Psoas muscle (tissue), 8 donors: ENCODE measurements around the gene GAD2. TPM values are rescaled to one million over a fixed set of nuclear protein-coding genes. Genes with fewer than 3 reads are reported as not detected.
"Not testable (repeated sequence)": the region's sequence is repeated elsewhere in the genome, so short reads cannot be mapped to it uniquely, and the experiment has no call there.

Source experiments
- ATAC-seq, 4 donors: fragments of 200-7000 bp; cut with Tn5 transposase; one replicate each; pipeline ENCODE4 v1.9.1; 2020; ENCODE audit warnings: moderate library complexity in 3 of 4, mild to moderate bottlenecking in 2 of 4
- DNase-seq, 2 donors: peaks; one replicate each; pipeline ENCODE4 v3.0.0-alpha.2; 2020
- H3K27ac ChIP-seq: fragments of 200-600 bp; one replicate; pipeline ENCODE4 v1.8.0; 2022
- H3K27me3 ChIP-seq, 3 donors: fragments of 200-600 bp in 1 of 3; one replicate each; pipeline versions ENCODE4 v1.6.1 to v1.8.0; 2013 to 2022; ENCODE audit warnings: low read length in 2 of 3, mild to moderate bottlenecking in 2 of 3, moderate library complexity in 1 of 3; ENCODE audit not compliant: insufficient read depth in 3 of 3
- H3K36me3 ChIP-seq, 2 donors: fragments of 200-600 bp in 1 of 2; one replicate each; pipeline versions ENCODE4 v1.6.1 to v1.8.0; 2013 to 2022; ENCODE audit warnings: low read depth in 1 of 2, mild to moderate bottlenecking in 1 of 2, moderate library complexity in 1 of 2; ENCODE audit not compliant: insufficient read depth in 1 of 2
- H3K4me1 ChIP-seq: fragments of 200-600 bp; one replicate; pipeline ENCODE4 v1.8.0; 2022
- H3K4me3 ChIP-seq: fragments of 200-600 bp; one replicate; pipeline ENCODE4 v1.8.0; 2022; ENCODE audit warnings: mild to moderate bottlenecking
- H3K9me3 ChIP-seq: fragments of 200-600 bp; one replicate; pipeline ENCODE4 v1.8.0; 2022
- WGBS, 3 donors: extraction: QIAGEN DNeasy Blood & Tissue Kit; methylation state at CpG; one replicate each; pipeline versions ENCODE4 v1.1.6 to v1.1.7; 2013; 5-methylcytosine and 5-hydroxymethylcytosine counted together
- intact Hi-C, 2 donors: fragments of 100-400 bp; cut with DNase I; formaldehyde crosslinking; loops; one replicate each; pipeline versions ENCODE4 v1.11.0 to v1.14.2; 2022
- polyA plus RNA-seq, 3 donors: library from polyadenylated mRNA; stranded (reverse); fragments of 200-250 nt; gene quantifications; one replicate each; pipeline ENCODE4 v1.2.3, GENCODE V29; 2013
- total RNA-seq, 4 donors: library from RNA; stranded (reverse); fragmentation: NEBNext Ultra II Directional in 2 of 4; extraction: Animal tissue kit (Norgen Biotek cat#: 25700) in 2 of 4; gene quantifications; one replicate each; pipeline versions ENCODE4 v1.2.1 to v1.2.4, GENCODE V29; 2021 to 2023
- TF ChIP-seq, protein P1 (sequence below): fragments of 200-600 bp; IDR thresholded peaks from one replicate; pipeline ENCODE4 v1.8.0; 2022; ENCODE audit warnings: antibody characterized with exemption
- donor health status: healthy with polysubstance abuse.
- donor health status: DM: no; HTN: no; CAD: no; lungs with moderate emphysema.
- donor health status: Bipolar disorder and iron deficiency.
- donor health status: healthy.
- donor health status: DM: yes; HTN: yes; CAD: no.
- donor health status: DM: no; HTN: no; CAD: no.
- donor health status: DM: no; HTN: no; CAD: no.
- donor health status: DM: yes; HTN: yes; CAD: no.

Gene GAD2
- total and polyA plus RNA-seq, 7 donors, result 0.01 TPM; not detected in 6

DNA sequence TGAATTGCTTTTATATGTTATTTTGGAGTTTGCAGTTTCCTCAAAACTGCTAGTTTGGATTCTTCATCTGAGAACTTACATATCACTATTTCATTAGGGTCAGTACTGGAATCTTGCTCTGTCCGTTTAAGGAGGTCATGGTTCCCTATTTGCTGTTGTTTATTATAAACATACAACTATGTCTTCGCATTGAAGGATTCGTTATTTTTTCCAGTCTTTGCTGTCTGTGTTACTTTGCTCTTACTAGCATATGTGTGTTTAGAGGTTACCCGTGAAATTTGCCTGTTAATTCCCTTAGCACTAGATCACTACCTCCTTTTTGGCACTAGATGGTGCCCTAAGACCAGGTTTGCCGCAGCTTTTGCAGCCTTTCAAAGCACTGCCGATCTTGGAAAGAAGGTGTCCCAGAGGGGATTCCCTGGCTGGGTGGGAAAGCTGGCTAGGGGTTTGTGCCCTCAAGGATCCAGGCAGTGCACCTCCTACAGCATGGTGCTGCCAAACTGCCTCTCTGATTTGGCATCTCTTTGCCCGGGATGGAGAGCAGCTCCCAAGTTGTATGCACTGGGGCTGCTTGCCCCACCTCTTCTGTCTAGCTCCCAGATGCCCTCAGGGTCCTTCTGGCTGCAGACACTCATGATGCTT lies 118.5 kb downstream of the GAD2 start:
- no peaks in the 10 kb centered on the region for H3K4me1 ChIP-seq
- H3K4me3 ChIP-seq, result no peak overlapping the region
- no peak for ATAC-seq
- H3K27me3 ChIP-seq, result no peaks in the 10 kb centered on the region
- H3K27ac ChIP-seq, result no peak overlapping the region
- no peaks in the 10 kb centered on the region for H3K36me3 ChIP-seq
- DNase-seq, result no peak
- H3K9me3 ChIP-seq, result no peaks in the 10 kb centered on the region
- WGBS, 3 donors, result 12 to 15% (median 13%) methylated on average over 7 of the region's 7 CpGs
- TF ChIP-seq, protein P1, sequence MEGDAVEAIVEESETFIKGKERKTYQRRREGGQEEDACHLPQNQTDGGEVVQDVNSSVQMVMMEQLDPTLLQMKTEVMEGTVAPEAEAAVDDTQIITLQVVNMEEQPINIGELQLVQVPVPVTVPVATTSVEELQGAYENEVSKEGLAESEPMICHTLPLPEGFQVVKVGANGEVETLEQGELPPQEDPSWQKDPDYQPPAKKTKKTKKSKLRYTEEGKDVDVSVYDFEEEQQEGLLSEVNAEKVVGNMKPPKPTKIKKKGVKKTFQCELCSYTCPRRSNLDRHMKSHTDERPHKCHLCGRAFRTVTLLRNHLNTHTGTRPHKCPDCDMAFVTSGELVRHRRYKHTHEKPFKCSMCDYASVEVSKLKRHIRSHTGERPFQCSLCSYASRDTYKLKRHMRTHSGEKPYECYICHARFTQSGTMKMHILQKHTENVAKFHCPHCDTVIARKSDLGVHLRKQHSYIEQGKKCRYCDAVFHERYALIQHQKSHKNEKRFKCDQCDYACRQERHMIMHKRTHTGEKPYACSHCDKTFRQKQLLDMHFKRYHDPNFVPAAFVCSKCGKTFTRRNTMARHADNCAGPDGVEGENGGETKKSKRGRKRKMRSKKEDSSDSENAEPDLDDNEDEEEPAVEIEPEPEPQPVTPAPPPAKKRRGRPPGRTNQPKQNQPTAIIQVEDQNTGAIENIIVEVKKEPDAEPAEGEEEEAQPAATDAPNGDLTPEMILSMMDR, result peak; percentile 27
- intact Hi-C loops, result no loop called here

DNA sequence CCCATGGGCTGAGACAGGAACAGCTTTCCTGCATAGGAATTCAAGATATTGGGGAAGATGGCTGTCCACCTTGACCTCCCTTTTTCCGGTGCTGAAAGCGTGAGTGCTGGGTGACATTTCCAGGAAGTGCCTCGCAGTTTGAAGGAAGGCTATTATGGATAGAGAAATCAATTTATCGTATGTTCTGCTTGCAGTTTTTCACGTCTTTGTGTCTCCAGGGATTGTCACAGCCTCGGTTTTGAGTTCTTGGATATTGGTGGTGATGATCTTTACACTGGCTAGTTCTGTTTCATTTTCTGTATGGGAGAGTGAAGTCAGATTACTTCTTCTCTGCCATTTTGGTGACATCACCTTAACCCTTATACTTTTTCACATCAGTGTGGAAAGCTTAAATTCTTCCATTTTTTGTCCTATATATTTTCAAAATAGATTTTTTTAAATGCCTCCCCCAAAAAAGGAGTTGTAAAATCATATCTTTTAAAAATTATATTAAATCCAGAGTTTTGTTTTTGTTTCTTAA lies 119.1 kb downstream of the GAD2 start:
- Histone ChIP-seq H3K27me3 (no peaks in the 10 kb centered on the region), H3K27ac (no peak overlapping the region), H3K4me3 (no peak overlapping the region), H3K9me3 (no peaks in the 10 kb centered on the region), H3K4me1 (no peaks in the 10 kb centered on the region), H3K36me3 (no peaks in the 10 kb centered on the region)
- intact Hi-C loops, result no loop called here
- DNase-seq (no peak), ATAC-seq (no peak)
- WGBS, 3 donors, result 67 to 70% (median 69%) methylated on average over 6 of the region's 6 CpGs
- TF ChIP-seq, protein P1, result no peak

DNA sequence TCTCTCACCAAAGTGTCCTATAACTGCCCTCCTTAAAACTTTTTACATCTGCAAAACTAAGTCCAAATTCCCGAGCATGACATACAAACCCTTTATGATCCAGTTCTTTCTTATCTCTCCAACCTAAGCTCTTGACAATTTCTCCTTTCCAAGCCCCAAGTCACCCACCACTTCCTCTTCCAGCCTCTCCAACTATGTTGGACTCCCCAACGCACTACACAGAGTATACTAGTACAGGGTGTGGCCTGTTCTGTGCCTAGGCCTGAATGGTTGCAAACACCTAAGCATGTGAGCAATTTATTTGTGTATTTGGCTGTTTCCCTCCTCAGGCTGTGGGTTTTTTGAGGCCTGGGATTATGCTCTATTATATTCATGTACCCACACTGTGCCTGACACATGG lies 120.4 kb downstream of the GAD2 start:
- Histone ChIP-seq H3K9me3 (no peaks in the 10 kb centered on the region), H3K27me3 (no peaks in the 10 kb centered on the region), H3K36me3 (no peaks in the 10 kb centered on the region), H3K4me3 (no peak overlapping the region), H3K27ac (no peak overlapping the region), H3K4me1 (no peaks in the 10 kb centered on the region)
- no peak for ATAC-seq
- 68 to 75% (median 73%) methylated on average over 2 of the region's 2 CpGs for WGBS, 3 donors
- intact Hi-C loops, result no loop called here
- TF ChIP-seq, protein P1, result no peak
- no peak for DNase-seq

DNA sequence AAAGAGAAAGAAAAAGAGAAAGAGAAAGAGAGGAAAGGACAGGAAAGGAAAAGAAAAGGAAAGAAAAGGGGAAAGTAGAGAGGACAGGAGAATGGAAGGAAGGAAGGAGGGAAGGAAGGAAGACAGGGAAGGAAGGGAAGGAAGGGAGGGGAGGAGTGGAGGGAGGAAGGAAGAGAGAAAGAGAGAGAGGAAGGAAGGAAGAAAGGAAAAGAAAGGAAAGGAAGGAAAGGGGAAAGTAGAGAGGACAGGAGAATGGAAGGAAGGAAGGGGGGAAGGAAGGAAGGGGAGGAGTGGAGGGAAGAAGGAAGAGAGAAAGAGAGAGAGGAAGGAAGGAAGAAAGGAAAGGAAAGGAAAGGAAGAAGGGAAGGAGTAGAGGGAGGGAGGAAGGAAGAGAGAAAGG lies 125.1 kb downstream of the GAD2 start:
- Histone ChIP-seq H3K4me1 (no peaks in the 10 kb centered on the region), H3K4me3 (no peak overlapping the region), H3K36me3 (no peaks in the 10 kb centered on the region), H3K27me3 (no peaks in the 10 kb centered on the region), H3K9me3 (no peaks in the 10 kb centered on the region), H3K27ac (no peak overlapping the region)
- no peak for ATAC-seq
- no peak for DNase-seq
- intact Hi-C loops, result no loop called here
- TF ChIP-seq, protein P1, result no peak

DNA sequence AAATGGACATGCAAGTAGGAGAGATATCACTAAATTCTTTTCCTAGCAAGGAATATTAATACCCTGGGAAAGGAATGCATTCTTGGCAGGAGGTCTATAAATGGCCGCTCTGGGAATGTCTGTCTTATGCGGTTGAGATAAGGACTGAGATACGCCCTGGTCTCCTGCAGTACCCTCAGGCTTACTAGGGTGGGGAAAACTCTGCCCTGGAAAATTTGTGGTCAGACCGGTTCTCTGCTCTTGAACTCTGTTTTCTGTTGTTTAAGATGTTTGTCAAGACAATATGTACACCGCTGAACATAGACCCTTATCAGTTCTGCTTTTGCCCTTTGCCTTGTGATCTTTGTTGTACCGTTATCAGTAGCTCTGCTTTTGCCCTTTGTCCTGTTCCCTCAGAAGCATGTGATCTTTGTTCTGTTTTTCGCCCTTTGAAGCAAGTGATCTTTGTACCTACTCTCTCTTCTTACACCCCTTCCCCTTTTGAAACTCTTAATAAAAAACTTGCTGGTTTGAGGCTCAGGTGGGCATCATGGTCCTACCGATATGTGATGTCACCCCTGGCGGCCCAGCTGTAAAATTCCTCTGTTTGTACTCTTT lies 132.3 kb downstream of the GAD2 start:
- H3K4me1 ChIP-seq, DNase-seq, intact Hi-C loops, H3K36me3 ChIP-seq, ATAC-seq, H3K27ac ChIP-seq, H3K9me3 ChIP-seq, H3K4me3 ChIP-seq, H3K27me3 ChIP-seq: not testable (repeated sequence)
- WGBS, 3 donors, result 86 to 89% (median 87%) methylated on average over 9 of the region's 9 CpGs

Other genes starting within 250 kb of the GAD2 start
- gene APBB1IP, start 221.6 kb downstream of the GAD2 start, total RNA-seq, result 1 to 10 TPM in 3 of 4 donors, under 1 TPM in 1; 0.86 to 2.8 (median 2.1) TPM
- under 1 TPM; 0.25 to 0.81 (median 0.55) TPM for gene APBB1IP, start 221.6 kb downstream of the GAD2 start, polyA plus RNA-seq